ENCODE data around the gene FAF1. TPM values are rescaled to one million over a fixed set of nuclear protein-coding genes. Genes with fewer than 3 reads are reported as not detected.

The FAF1 gene
- total and polyA plus RNA-seq, 4 donors, result 8.6 to 45.0 (median 18.2) TPM

GRCh38 chr1:50973875-50974617 lies 14.0 kb upstream of the FAF1 start:
- Histone ChIP-seq H3K4me1 (ENCODE audit: control insufficient read depth in 4 of 4, insufficient read depth in 4 of 4, low read length in 3 of 4) (peaks cover 2 to 24% (median 16%) of the 10 kb centered on the region in 4 donors), H3K4me3 (ENCODE audit: low read depth in 1 of 3, low read length in 3 of 3) (no peak overlapping the region), H3K9me3 (ENCODE audit: control insufficient read depth in 4 of 4, low read length in 3 of 4) (no peaks in the 10 kb centered on the region), H3K27ac (ENCODE audit: low read depth in 1 of 2, low read length in 2 of 2) (no peak overlapping the region), H3K9ac (ENCODE audit: low read depth in 1 of 2, low read length in 2 of 2) (no peak overlapping the region), H3K36me3 (ENCODE audit: control insufficient read depth in 4 of 4, insufficient read depth in 3 of 4, low read depth in 1 of 4, low read length in 3 of 4) (no peaks in the 10 kb centered on the region), H3K27me3 (ENCODE audit: control insufficient read depth in 4 of 4, insufficient read depth in 4 of 4, low read length in 3 of 4) (no peaks in the 10 kb centered on the region)
- TF ChIP-seq, protein P1, sequence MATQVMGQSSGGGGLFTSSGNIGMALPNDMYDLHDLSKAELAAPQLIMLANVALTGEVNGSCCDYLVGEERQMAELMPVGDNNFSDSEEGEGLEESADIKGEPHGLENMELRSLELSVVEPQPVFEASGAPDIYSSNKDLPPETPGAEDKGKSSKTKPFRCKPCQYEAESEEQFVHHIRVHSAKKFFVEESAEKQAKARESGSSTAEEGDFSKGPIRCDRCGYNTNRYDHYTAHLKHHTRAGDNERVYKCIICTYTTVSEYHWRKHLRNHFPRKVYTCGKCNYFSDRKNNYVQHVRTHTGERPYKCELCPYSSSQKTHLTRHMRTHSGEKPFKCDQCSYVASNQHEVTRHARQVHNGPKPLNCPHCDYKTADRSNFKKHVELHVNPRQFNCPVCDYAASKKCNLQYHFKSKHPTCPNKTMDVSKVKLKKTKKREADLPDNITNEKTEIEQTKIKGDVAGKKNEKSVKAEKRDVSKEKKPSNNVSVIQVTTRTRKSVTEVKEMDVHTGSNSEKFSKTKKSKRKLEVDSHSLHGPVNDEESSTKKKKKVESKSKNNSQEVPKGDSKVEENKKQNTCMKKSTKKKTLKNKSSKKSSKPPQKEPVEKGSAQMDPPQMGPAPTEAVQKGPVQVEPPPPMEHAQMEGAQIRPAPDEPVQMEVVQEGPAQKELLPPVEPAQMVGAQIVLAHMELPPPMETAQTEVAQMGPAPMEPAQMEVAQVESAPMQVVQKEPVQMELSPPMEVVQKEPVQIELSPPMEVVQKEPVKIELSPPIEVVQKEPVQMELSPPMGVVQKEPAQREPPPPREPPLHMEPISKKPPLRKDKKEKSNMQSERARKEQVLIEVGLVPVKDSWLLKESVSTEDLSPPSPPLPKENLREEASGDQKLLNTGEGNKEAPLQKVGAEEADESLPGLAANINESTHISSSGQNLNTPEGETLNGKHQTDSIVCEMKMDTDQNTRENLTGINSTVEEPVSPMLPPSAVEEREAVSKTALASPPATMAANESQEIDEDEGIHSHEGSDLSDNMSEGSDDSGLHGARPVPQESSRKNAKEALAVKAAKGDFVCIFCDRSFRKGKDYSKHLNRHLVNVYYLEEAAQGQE (IDR thresholded peaks at IDR 0.05), result no peak
- TF ChIP-seq CTCF (IDR thresholded peaks at IDR 0.05; ENCODE audit: low read depth, low read length, missing input control) (no peak), NR2F2 (IDR thresholded peaks at IDR 0.05) (no peak), YY1 (IDR thresholded peaks at IDR 0.05) (no peak), RAD21 (IDR thresholded peaks at IDR 0.05) (no peak), RXRA (IDR thresholded peaks at IDR 0.05) (no peak), JUND (IDR thresholded peaks at IDR 0.05) (no peak), FOXA2 (IDR thresholded peaks at IDR 0.05) (no peak), TAF1 (conservative IDR thresholded peaks at IDR 0.05) (no peak), SP1 (IDR thresholded peaks at IDR 0.05) (no peak), EGR1 (IDR thresholded peaks at IDR 0.05; ENCODE audit: low read depth in 2 of 2) (no peak), HNF4A (conservative IDR thresholded peaks at IDR 0.05) (no peak), FOXA1 (IDR thresholded peaks at IDR 0.05) (no peak)
- TF ChIP-seq, protein P2, sequence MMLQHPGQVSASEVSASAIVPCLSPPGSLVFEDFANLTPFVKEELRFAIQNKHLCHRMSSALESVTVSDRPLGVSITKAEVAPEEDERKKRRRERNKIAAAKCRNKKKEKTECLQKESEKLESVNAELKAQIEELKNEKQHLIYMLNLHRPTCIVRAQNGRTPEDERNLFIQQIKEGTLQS (IDR thresholded peaks at IDR 0.05), result no peak
- TF ChIP-seq, protein P3, sequence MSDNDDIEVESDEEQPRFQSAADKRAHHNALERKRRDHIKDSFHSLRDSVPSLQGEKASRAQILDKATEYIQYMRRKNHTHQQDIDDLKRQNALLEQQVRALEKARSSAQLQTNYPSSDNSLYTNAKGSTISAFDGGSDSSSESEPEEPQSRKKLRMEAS (IDR thresholded peaks at IDR 0.05), result no peak
- WGBS, result 93% methylated on average over 13 of the region's 13 CpGs
- no peak for DNase-seq (ENCODE audit: low spot score)

GRCh38 chr1:50973255-50973654 lies 13.2 kb upstream of the FAF1 start:
- Histone ChIP-seq H3K27ac (ENCODE audit: low read depth in 1 of 2, low read length in 2 of 2) (no peak overlapping the region), H3K36me3 (ENCODE audit: control insufficient read depth in 4 of 4, insufficient read depth in 3 of 4, low read depth in 1 of 4, low read length in 3 of 4) (no peaks in the 10 kb centered on the region), H3K4me1 (ENCODE audit: control insufficient read depth in 4 of 4, insufficient read depth in 4 of 4, low read length in 3 of 4) (peaks cover 2 to 20% (median 13%) of the 10 kb centered on the region in 4 donors), H3K4me3 (ENCODE audit: low read depth in 1 of 3, low read length in 3 of 3) (no peak overlapping the region), H3K9me3 (ENCODE audit: control insufficient read depth in 4 of 4, low read length in 3 of 4) (no peaks in the 10 kb centered on the region), H3K9ac (ENCODE audit: low read depth in 1 of 2, low read length in 2 of 2) (no peak overlapping the region), H3K27me3 (ENCODE audit: control insufficient read depth in 4 of 4, insufficient read depth in 4 of 4, low read length in 3 of 4) (no peaks in the 10 kb centered on the region)
- no peak for DNase-seq (ENCODE audit: low spot score)
- WGBS, result 96% methylated on average over 1 of the region's 1 CpG
- TF ChIP-seq HNF4A (conservative IDR thresholded peaks at IDR 0.05) (no peak), GABPA (IDR thresholded peaks at IDR 0.05 in 1 of 2, conservative IDR thresholded peaks at IDR 0.05 in 1 of 2) (no peak), EGR1 (IDR thresholded peaks at IDR 0.05; ENCODE audit: low read depth in 2 of 2) (no peak), YY1 (IDR thresholded peaks at IDR 0.05) (no peak), RXRA (IDR thresholded peaks at IDR 0.05) (no peak), FOXA1 (IDR thresholded peaks at IDR 0.05) (no peak), CTCF (IDR thresholded peaks at IDR 0.05; ENCODE audit: low read depth, low read length, missing input control) (no peak), TAF1 (conservative IDR thresholded peaks at IDR 0.05) (no peak)
- TF ChIP-seq, protein P1 (IDR thresholded peaks at IDR 0.05), result no peak
- TF ChIP-seq, protein P4, sequence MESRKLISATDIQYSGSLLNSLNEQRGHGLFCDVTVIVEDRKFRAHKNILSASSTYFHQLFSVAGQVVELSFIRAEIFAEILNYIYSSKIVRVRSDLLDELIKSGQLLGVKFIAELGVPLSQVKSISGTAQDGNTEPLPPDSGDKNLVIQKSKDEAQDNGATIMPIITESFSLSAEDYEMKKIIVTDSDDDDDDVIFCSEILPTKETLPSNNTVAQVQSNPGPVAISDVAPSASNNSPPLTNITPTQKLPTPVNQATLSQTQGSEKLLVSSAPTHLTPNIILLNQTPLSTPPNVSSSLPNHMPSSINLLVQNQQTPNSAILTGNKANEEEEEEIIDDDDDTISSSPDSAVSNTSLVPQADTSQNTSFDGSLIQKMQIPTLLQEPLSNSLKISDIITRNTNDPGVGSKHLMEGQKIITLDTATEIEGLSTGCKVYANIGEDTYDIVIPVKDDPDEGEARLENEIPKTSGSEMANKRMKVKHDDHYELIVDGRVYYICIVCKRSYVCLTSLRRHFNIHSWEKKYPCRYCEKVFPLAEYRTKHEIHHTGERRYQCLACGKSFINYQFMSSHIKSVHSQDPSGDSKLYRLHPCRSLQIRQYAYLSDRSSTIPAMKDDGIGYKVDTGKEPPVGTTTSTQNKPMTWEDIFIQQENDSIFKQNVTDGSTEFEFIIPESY (IDR thresholded peaks at IDR 0.05), result no peak

All from liver (tissue), 9 donors.